ENCODE measurements around the gene JARID2. TPM values are rescaled to one million over a fixed set of nuclear protein-coding genes. Genes with fewer than 3 reads are reported as not detected.

JARID2 gene
- total and polyA plus RNA-seq, 7 donors = 1.8 to 7.8 (median 6.1) TPM

GRCh38 chr6:15375638-15376290 is 129.9 kb downstream of the JARID2 start:
- H3K4me1 ChIP-seq = peaks cover 0 to 54% (median 19%) of the 10 kb centered on the region in 4 donors
- H3K27me3 ChIP-seq = no peaks in the 10 kb centered on the region
- DNase-seq = no peak
- H3K27ac ChIP-seq = no peak overlapping the region
- TF ChIP-seq POLR2A (IDR thresholded peaks at IDR 0.05) = no peak
- TF ChIP-seq CTCF (IDR thresholded peaks at IDR 0.05) = no peak
- no peak for TF ChIP-seq POLR2AphosphoS5 (IDR thresholded peaks at IDR 0.05)
- TF ChIP-seq EP300 (IDR thresholded peaks at IDR 0.05) = no peak
- H3K9me3 ChIP-seq = no peaks in the 10 kb centered on the region
- H3K36me3 ChIP-seq = no peaks in the 10 kb centered on the region
- H3K4me3 ChIP-seq = no peak overlapping the region
- intact Hi-C loops (cut with DNase I) = no loop called here
- 95 to 96% methylated on average over 4 of the region's 4 CpGs for WGBS, 2 donors

GRCh38 chr6:15376900-15377487 is 131.1 kb downstream of the JARID2 start:
- H3K9me3 ChIP-seq = no peaks in the 10 kb centered on the region
- 94 to 95% methylated on average over 5 of the region's 5 CpGs for WGBS, 2 donors
- no peaks in the 10 kb centered on the region for H3K36me3 ChIP-seq
- H3K4me1 ChIP-seq = peaks cover 0 to 45% (median 12%) of the 10 kb centered on the region in 4 donors
- DNase-seq = no peak
- H3K27ac ChIP-seq = no peak overlapping the region
- no peaks in the 10 kb centered on the region for H3K27me3 ChIP-seq
- intact Hi-C loops (cut with DNase I) = no loop called here
- H3K4me3 ChIP-seq = no peak overlapping the region
- TF ChIP-seq CTCF (IDR thresholded peaks at IDR 0.05) (no peak), POLR2A (IDR thresholded peaks at IDR 0.05) (no peak), POLR2AphosphoS5 (IDR thresholded peaks at IDR 0.05) (no peak), EP300 (IDR thresholded peaks at IDR 0.05) (no peak)

GRCh38 chr6:15378272-15378671 is 132.4 kb downstream of the JARID2 start:
- Histone ChIP-seq H3K36me3 (no peaks in the 10 kb centered on the region), H3K4me3 (no peak overlapping the region), H3K27me3 (no peaks in the 10 kb centered on the region), H3K9me3 (no peaks in the 10 kb centered on the region), H3K4me1 (peaks cover 0 to 42% (median 12%) of the 10 kb centered on the region in 4 donors), H3K27ac (no peak overlapping the region)
- intact Hi-C loops (cut with DNase I) = no loop called here
- no peak for DNase-seq
- 77 to 89% methylated on average over 1 of the region's 1 CpG for WGBS, 2 donors
- no peak for TF ChIP-seq EP300 (IDR thresholded peaks at IDR 0.05)
- no peak for TF ChIP-seq POLR2A (IDR thresholded peaks at IDR 0.05)
- no peak for TF ChIP-seq POLR2AphosphoS5 (IDR thresholded peaks at IDR 0.05)
- no peak for TF ChIP-seq CTCF (IDR thresholded peaks at IDR 0.05)

GRCh38 chr6:15378866-15379265 is 133.0 kb downstream of the JARID2 start:
- TF ChIP-seq POLR2AphosphoS5 (IDR thresholded peaks at IDR 0.05) (no peak), CTCF (IDR thresholded peaks at IDR 0.05) (no peak), EP300 (IDR thresholded peaks at IDR 0.05) (no peak), POLR2A (IDR thresholded peaks at IDR 0.05) (no peak)
- Histone ChIP-seq H3K4me3 (no peak overlapping the region), H3K4me1 (peaks cover 0 to 36% (median 12%) of the 10 kb centered on the region in 4 donors), H3K36me3 (no peaks in the 10 kb centered on the region), H3K27me3 (no peaks in the 10 kb centered on the region), H3K27ac (no peak overlapping the region), H3K9me3 (no peaks in the 10 kb centered on the region)
- intact Hi-C loops (cut with DNase I) = no loop called here
- WGBS, 2 donors = 54 to 72% methylated on average over 4 of the region's 4 CpGs
- DNase-seq = no peak

Data from sigmoid colon (tissue), 7 donors.